ENCODE results near the gene KIAA0319L. TPM values are rescaled to one million over a fixed set of nuclear protein-coding genes. Genes with fewer than 3 reads are reported as not detected.

KIAA0319L gene
- total RNA-seq, 1 donor from 2014 or later, result 60.5 TPM

GRCh38 chr1:35592991-35593769 is 36.0 kb upstream of the KIAA0319L start:
- Histone ChIP-seq H3K4me3 (ENCODE audit: low read depth, low read length) (no peak overlapping the region), H3K36me3 (ENCODE audit: control insufficient read depth, insufficient read depth, low read length) (peaks cover 1% of the 10 kb centered on the region), H3K27me3 (ENCODE audit: control insufficient read depth, insufficient read depth, low read length) (no peaks in the 10 kb centered on the region)
- no peak for TF ChIP-seq CTCF (IDR thresholded peaks at IDR 0.05; ENCODE audit: insufficient read depth, low read length, poor library complexity, severe bottlenecking)
- no peak for DNase-seq (ENCODE audit: low read depth)

DNA sequence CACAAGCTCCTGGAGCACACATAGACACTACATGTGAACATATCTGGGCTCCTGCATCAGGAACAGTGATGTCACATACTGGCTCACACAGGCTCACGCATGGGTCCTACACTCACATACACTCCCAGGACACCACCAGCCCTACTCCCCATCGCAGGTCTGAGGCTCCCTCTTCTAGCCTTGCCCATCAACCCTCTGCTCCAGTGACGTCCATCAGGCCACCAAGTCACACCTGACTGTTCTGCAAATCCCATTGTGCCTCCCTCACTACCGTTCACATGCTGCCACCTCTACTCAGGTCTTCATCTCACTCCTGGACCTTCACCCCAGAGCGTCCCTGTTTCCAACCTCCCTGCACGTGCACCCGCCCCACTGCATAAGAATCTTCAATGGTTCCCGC is 34.0 kb upstream of the KIAA0319L start:
- no peak for DNase-seq (ENCODE audit: low read depth)
- H3K36me3 ChIP-seq (ENCODE audit: control insufficient read depth, insufficient read depth, low read length), result no peaks in the 10 kb centered on the region
- no peaks in the 10 kb centered on the region for H3K27me3 ChIP-seq (ENCODE audit: control insufficient read depth, insufficient read depth, low read length)
- no peak for TF ChIP-seq CTCF (IDR thresholded peaks at IDR 0.05; ENCODE audit: insufficient read depth, low read length, poor library complexity, severe bottlenecking)
- H3K4me3 ChIP-seq (ENCODE audit: low read depth, low read length), result no peak overlapping the region

GRCh38 chr1:35590476-35591040 is 33.4 kb upstream of the KIAA0319L start:
- no peak for TF ChIP-seq CTCF (IDR thresholded peaks at IDR 0.05; ENCODE audit: insufficient read depth, low read length, poor library complexity, severe bottlenecking)
- Histone ChIP-seq H3K27me3 (ENCODE audit: control insufficient read depth, insufficient read depth, low read length) (no peaks in the 10 kb centered on the region), H3K4me3 (ENCODE audit: low read depth, low read length) (no peak overlapping the region)

DNA sequence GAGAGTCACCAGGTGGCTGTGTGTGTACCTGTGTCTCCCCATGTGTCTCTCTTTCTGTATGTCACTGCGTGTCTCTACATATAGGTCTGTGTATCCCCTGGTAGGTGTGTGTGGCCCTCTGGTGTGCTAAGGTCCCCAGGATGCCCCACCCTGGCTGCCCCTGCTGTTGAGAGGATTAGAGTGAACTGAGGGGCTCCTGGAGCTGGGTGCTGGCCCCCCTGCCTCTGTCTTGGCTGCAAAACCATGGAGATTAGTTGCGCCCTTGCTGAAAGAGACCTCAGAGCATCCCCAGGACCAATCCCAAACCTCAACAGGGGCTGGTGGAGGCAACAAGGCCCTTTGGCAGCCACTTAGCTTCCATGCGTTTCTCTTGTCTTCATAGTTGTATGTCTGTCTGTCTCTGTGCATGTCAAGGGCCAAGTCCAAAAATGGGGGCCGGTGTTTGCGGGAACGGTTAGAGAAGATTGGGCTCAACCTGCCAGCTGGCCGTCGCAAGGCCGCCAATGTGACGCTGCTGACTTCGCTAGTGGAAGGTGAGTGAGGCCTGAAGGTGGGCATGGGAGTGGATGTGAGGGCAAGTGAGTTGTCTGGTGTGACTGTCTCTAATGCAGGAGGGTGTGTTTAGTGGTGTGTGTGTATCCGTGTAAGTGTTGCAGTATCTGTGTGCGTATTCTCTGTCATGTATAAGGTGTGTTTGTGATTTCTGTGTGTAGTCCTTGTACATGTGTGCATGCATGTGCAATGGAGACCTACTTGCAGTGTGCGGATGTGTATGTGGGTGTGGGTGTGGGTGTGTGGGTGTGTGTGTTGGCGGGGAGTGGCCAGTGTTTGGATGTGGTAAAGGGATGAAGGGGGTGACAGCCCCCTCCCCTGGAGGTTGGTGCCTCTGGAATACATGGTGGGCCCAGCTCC is 32.6 kb upstream of the KIAA0319L start:
- H3K4me3 ChIP-seq (ENCODE audit: low read depth, low read length), result no peak overlapping the region
- no peak for TF ChIP-seq CTCF (IDR thresholded peaks at IDR 0.05; ENCODE audit: insufficient read depth, low read length, poor library complexity, severe bottlenecking)
- DNase-seq (ENCODE audit: low read depth), result no peak
- H3K27me3 ChIP-seq (ENCODE audit: control insufficient read depth, insufficient read depth, low read length), result no peaks in the 10 kb centered on the region
- H3K36me3 ChIP-seq (ENCODE audit: control insufficient read depth, insufficient read depth, low read length), result no peaks in the 10 kb centered on the region

More at GRCh38 chr1:35590476-35591040, 33.4 kb upstream of the KIAA0319L start:
- H3K36me3 ChIP-seq (ENCODE audit: control insufficient read depth, insufficient read depth, low read length), result no peaks in the 10 kb centered on the region
- DNase-seq (ENCODE audit: low read depth), result no peak

GRCh38 chr1:35588197-35588910 is 31.2 kb upstream of the KIAA0319L start:
- Histone ChIP-seq H3K36me3 (ENCODE audit: control insufficient read depth, insufficient read depth, low read length) (no peaks in the 10 kb centered on the region), H3K27me3 (ENCODE audit: control insufficient read depth, insufficient read depth, low read length) (no peaks in the 10 kb centered on the region), H3K4me3 (ENCODE audit: low read depth, low read length) (no peak overlapping the region)
- TF ChIP-seq CTCF (IDR thresholded peaks at IDR 0.05; ENCODE audit: insufficient read depth, low read length, poor library complexity, severe bottlenecking), result no peak
- no peak for DNase-seq (ENCODE audit: low read depth)
